ENCODE measurements around the gene SCAF11.

- TF ChIP-seq CTCF (IDR thresholded peaks at IDR 0.05; ENCODE audit: poor library complexity) (no peak), EZH2 (IDR thresholded peaks at IDR 0.05; ENCODE audit: borderline replicate concordance) (no peak)
Measured at GRCh38 chr12:45989287-45989686, 1.1 kb downstream of the SCAF11 start.

All from hepatocyte (in vitro differentiated cells).